Body of pancreas (tissue), 4 donors: Measurements from ENCODE around the gene TNFSF15. TPM values are rescaled to one million over a fixed set of nuclear protein-coding genes. Genes with fewer than 3 reads are reported as not detected.

Experiments used
- ATAC-seq: fragments of 150-250 bp; one replicate; pipeline ENCODE4 v1.9.1; 2016
- DNase-seq, 4 donors: peaks; one replicate each; pipeline ENCODE4 v3.0.0-alpha.2; 2019
- H3K27ac ChIP-seq, 4 donors: fragments of 200-600 bp; sonication (generic); 1 replicate in 3 of 4; 2 replicates in 1 of 4; pipeline versions ENCODE4 v1.5.1 to v1.6.1; 2016 to 2019; ENCODE audit warnings: mild to moderate bottlenecking in 1 of 4, mixed read lengths in 1 of 4, moderate library complexity in 1 of 4
- H3K27me3 ChIP-seq, 2 donors: fragments of 200-600 bp; sonication (generic); one replicate each; pipeline ENCODE4 v1.6.0; 2016; ENCODE audit warnings: mild to moderate bottlenecking in 1 of 2
- H3K36me3 ChIP-seq, 2 donors: fragments of 200-600 bp; sonication (generic); replicated peaks in 1 of 2; 2 replicates each; pipeline ENCODE4 v1.5.1; 2016; ENCODE audit warnings: low read depth in 2 of 2; ENCODE audit not compliant: insufficient read depth in 1 of 2
- H3K4me1 ChIP-seq: fragments of 200-600 bp; sonication (generic); one replicate; pipeline ENCODE4 v1.6.0; 2016
- H3K4me3 ChIP-seq, 2 donors: fragments of 200-600 bp; sonication (generic); 1 replicate in 1 of 2; 2 replicates in 1 of 2; pipeline ENCODE4 v1.5.1; 2016 to 2019
- H3K9me3 ChIP-seq, 3 donors: fragments of 200-600 bp; sonication (generic); 1 replicate in 2 of 3; 2 replicates in 1 of 3; pipeline ENCODE4 v1.5.1; 2016
- CTCF ChIP-seq, 7 experiments: fragments of 450-650 bp in 4 of 7; fragments of 200-600 bp in 3 of 7; sonication (generic) in 3 of 7; IDR thresholded peaks; one replicate each; pipeline ENCODE4 v1.5.1; 2016 to 2019; ENCODE audit warnings: antibody characterized with exemption in 7 of 7
- POLR2A ChIP-seq, 3 donors: fragments of 450-650 bp; IDR thresholded peaks; one replicate each; pipeline ENCODE4 v1.6.1; 2016; ENCODE audit warnings: antibody characterized with exemption in 3 of 3, mild to moderate bottlenecking in 2 of 3
- WGBS, 2 donors: methylation state at CpG; one replicate each; pipeline ENCODE4 v1.1.5; 2017; 5-methylcytosine and 5-hydroxymethylcytosine counted together
- intact Hi-C: fragments of 100-400 bp; cut with DNase I; formaldehyde crosslinking; loops from one replicate; pipeline ENCODE4 v1.15.1; 2023
- total RNA-seq, 2 donors: library from RNA; depleted of rRNA; stranded (reverse); fragments of >200 nt; gene quantifications; one replicate each; pipeline ENCODE4 v1.1.0, GENCODE V29; 2016

TNFSF15 gene
- total RNA-seq, 2 donors from 2014 or later: 0.26 TPM; not detected in 1

GRCh38 chr9:114798101-114798500 is 7.7 kb downstream of the TNFSF15 start:
- H3K4me3 ChIP-seq: no peak overlapping the region
- H3K36me3 ChIP-seq: no peaks in the 10 kb centered on the region
- 56 to 57% methylated on average over 1 of the region's 1 CpG for WGBS, 2 donors
- intact Hi-C loops: no loop called here
- H3K9me3 ChIP-seq: no peaks in the 10 kb centered on the region
- H3K4me1 ChIP-seq: no peaks in the 10 kb centered on the region
- H3K27ac ChIP-seq: no peak overlapping the region
- DNase-seq (no peak), ATAC-seq (no peak)
- TF ChIP-seq POLR2A (IDR thresholded peaks at IDR 0.05): no peak
- no peak for TF ChIP-seq CTCF (IDR thresholded peaks at IDR 0.05)
- H3K27me3 ChIP-seq: no peaks in the 10 kb centered on the region

- intact Hi-C loops: no loop called here
- no peak for ATAC-seq
- WGBS, 2 donors: 77 to 84% methylated on average over 4 of the region's 4 CpGs
These were observed 13.4 kb downstream of the TNFSF15 start for GRCh38 chr9:114792396-114792795.

GRCh38 chr9:114791736-114792135 is 14.1 kb downstream of the TNFSF15 start:
- no peak for TF ChIP-seq CTCF (IDR thresholded peaks at IDR 0.05)
- no peak for TF ChIP-seq POLR2A (IDR thresholded peaks at IDR 0.05)
- ATAC-seq (no peak), DNase-seq (no peak)
- Histone ChIP-seq H3K27me3 (no peaks in the 10 kb centered on the region), H3K4me3 (no peak overlapping the region), H3K27ac (no peak overlapping the region), H3K9me3 (no peaks in the 10 kb centered on the region), H3K36me3 (no peaks in the 10 kb centered on the region), H3K4me1 (no peaks in the 10 kb centered on the region)
- intact Hi-C loops: no loop called here
- 61 to 72% methylated on average over 2 of the region's 2 CpGs for WGBS, 2 donors

More at GRCh38 chr9:114792396-114792795, 13.4 kb downstream of the TNFSF15 start:
- DNase-seq: no peak
- Histone ChIP-seq H3K27ac (no peak overlapping the region), H3K4me3 (no peak overlapping the region), H3K4me1 (no peaks in the 10 kb centered on the region), H3K36me3 (no peaks in the 10 kb centered on the region), H3K9me3 (no peaks in the 10 kb centered on the region), H3K27me3 (no peaks in the 10 kb centered on the region)
- TF ChIP-seq POLR2A (IDR thresholded peaks at IDR 0.05) (no peak), CTCF (IDR thresholded peaks at IDR 0.05) (no peak)

GRCh38 chr9:114791312-114791711 is 14.5 kb downstream of the TNFSF15 start:
- Histone ChIP-seq H3K27ac (no peak overlapping the region), H3K27me3 (no peaks in the 10 kb centered on the region), H3K4me1 (no peaks in the 10 kb centered on the region), H3K9me3 (no peaks in the 10 kb centered on the region), H3K4me3 (no peak overlapping the region), H3K36me3 (no peaks in the 10 kb centered on the region)
- no peak for ATAC-seq
- TF ChIP-seq POLR2A (IDR thresholded peaks at IDR 0.05): no peak
- TF ChIP-seq CTCF (IDR thresholded peaks at IDR 0.05): no peak
- DNase-seq: no peak
- intact Hi-C loops: no loop called here

- DNase-seq (no peak), ATAC-seq (no peak)
- Histone ChIP-seq H3K36me3 (no peaks in the 10 kb centered on the region), H3K27me3 (no peaks in the 10 kb centered on the region), H3K9me3 (no peaks in the 10 kb centered on the region), H3K27ac (no peak overlapping the region), H3K4me1 (no peaks in the 10 kb centered on the region), H3K4me3 (no peak overlapping the region)
- intact Hi-C loops: no loop called here
- 50 to 51% methylated on average over 5 to 6 of the region's 6 CpGs for WGBS, 2 donors
- TF ChIP-seq POLR2A (IDR thresholded peaks at IDR 0.05) (no peak), CTCF (IDR thresholded peaks at IDR 0.05) (no peak)
These were observed 15.3 kb downstream of the TNFSF15 start for GRCh38 chr9:114790521-114790920.
